CD8-positive, alpha-beta memory T cell (primary cell): ENCODE measurements around the gene LOXHD1. TPM values are rescaled to one million over a fixed set of nuclear protein-coding genes. Genes with fewer than 3 reads are reported as not detected.
A peak's percentile ranks its signal among the peaks of the same experiment; 100 is the strongest.

Source experiments
- CTCF ChIA-PET: fragments of 350-600 bp; sonication (Branson Sonifier 250); formaldehyde crosslinking; loops from one replicate; lab custom pipeline; 2021; ENCODE audit warnings: antibody characterized with exemption; lab: Charles Lee
- POLR2A ChIA-PET: fragments of 350-600 bp; sonication (Branson Sonifier 250); formaldehyde crosslinking; loops from one replicate; lab custom pipeline; 2021; ENCODE audit warnings: antibody characterized with exemption; lab: Charles Lee
- DNase-seq, 5 donors: peaks; one replicate each; pipeline versions ENCODE4 v3.0.0 to v3.0.0-alpha.2; 2020 to 2022; ENCODE audit warnings: mixed read lengths in 1 of 5
- H3K27ac ChIP-seq: one replicate; pipeline ENCODE4 v1.7.0; 2013; ENCODE audit warnings: low read depth, mild to moderate bottlenecking, low read length, moderate library complexity
- H3K27me3 ChIP-seq: 2 replicates; pipeline ENCODE4 v1.7.0; 2013; ENCODE audit warnings: low read length, mild to moderate bottlenecking; ENCODE audit not compliant: insufficient read depth, poor library complexity, severe bottlenecking
- H3K36me3 ChIP-seq: 2 replicates; pipeline ENCODE4 v1.7.0; 2013; ENCODE audit warnings: mild to moderate bottlenecking, low read length, moderate library complexity; ENCODE audit not compliant: insufficient read depth
- H3K4me1 ChIP-seq: 2 replicates; pipeline ENCODE4 v1.7.0; 2013; ENCODE audit warnings: mild to moderate bottlenecking, low read length, moderate library complexity; ENCODE audit not compliant: insufficient read depth
- H3K4me3 ChIP-seq: 2 replicates; pipeline ENCODE4 v1.7.0; 2013; ENCODE audit warnings: mild to moderate bottlenecking, low read length
- H3K9me3 ChIP-seq: 2 replicates; pipeline ENCODE4 v1.7.0; 2013; ENCODE audit warnings: mild to moderate bottlenecking, low read length
- H3K27ac Mint-ChIP-seq, 8 donors: one replicate each; pipeline ENCODE4 v1.8.0; 2020 to 2021; ENCODE audit warnings: mixed read lengths in 8 of 8, mild to moderate bottlenecking in 6 of 8, inconsistent platforms in 3 of 8, moderate library complexity in 3 of 8
- H3K27me3 Mint-ChIP-seq, 2 donors: one replicate each; pipeline ENCODE4 v1.8.0; 2020 to 2021; ENCODE audit warnings: mixed read lengths in 2 of 2, mild to moderate bottlenecking in 1 of 2, moderate library complexity in 1 of 2
- H3K36me3 Mint-ChIP-seq, 3 donors: one replicate each; pipeline ENCODE4 v1.8.0; 2020 to 2021; ENCODE audit warnings: mixed read lengths in 3 of 3, inconsistent platforms in 1 of 3, mild to moderate bottlenecking in 1 of 3
- H3K4me1 Mint-ChIP-seq, 3 donors: one replicate each; pipeline ENCODE4 v1.8.0; 2020 to 2021; ENCODE audit warnings: mixed read lengths in 3 of 3, inconsistent platforms in 1 of 3, mild to moderate bottlenecking in 1 of 3
- H3K4me3 Mint-ChIP-seq, 7 donors: one replicate each; pipeline ENCODE4 v1.8.0; 2020 to 2021; ENCODE audit warnings: mixed read lengths in 7 of 7, mild to moderate bottlenecking in 6 of 7, moderate library complexity in 4 of 7, inconsistent platforms in 2 of 7
- H3K9me3 Mint-ChIP-seq, 5 donors: one replicate each; pipeline ENCODE4 v1.8.0; 2020 to 2022; ENCODE audit warnings: mixed read lengths in 5 of 5, mild to moderate bottlenecking in 3 of 5, moderate library complexity in 2 of 5, inconsistent platforms in 1 of 5
- polyA plus RNA-seq: library from polyadenylated mRNA; unstranded; fragments of 300-500 nt; fragmentation: Illumina TruSeq; gene quantifications from one replicate; pipeline ENCODE4 v1.2.3, GENCODE V29; 2021
- total RNA-seq, 2 experiments: library from RNA; stranded (reverse); gene quantifications; one replicate each; pipeline ENCODE4 v1.2.3, GENCODE V29; 2021

LOXHD1 gene
- total and polyA plus RNA-seq, 3 experiments from 2014 or later: not detected

- no peaks in the 10 kb centered on the region for H3K36me3 ChIP-seq
- H3K27ac ChIP-seq: no peak overlapping the region
- no peaks in the 10 kb centered on the region for H3K4me1 Mint-ChIP-seq
- H3K27me3 Mint-ChIP-seq: peaks cover 2 to 8% of the 10 kb centered on the region in 2 donors
- CTCF ChIA-PET: interaction anchor here (0.9 kb wide), 1 partner anchor 14 kb away, joined by 4 read pairs; no protein-coding TSS in a partner anchor
- no peak overlapping the region for H3K27ac Mint-ChIP-seq
- H3K4me3 Mint-ChIP-seq: no peak overlapping the region
- H3K27me3 ChIP-seq: no peaks in the 10 kb centered on the region
- no peak overlapping the region for H3K4me3 ChIP-seq
- no peak for DNase-seq
- H3K9me3 Mint-ChIP-seq: peaks cover 0 to 2% (median 0%) of the 10 kb centered on the region in 5 donors
- no peaks in the 10 kb centered on the region for H3K4me1 ChIP-seq
- H3K9me3 ChIP-seq: no peaks in the 10 kb centered on the region
- H3K36me3 Mint-ChIP-seq: no peaks in the 10 kb centered on the region
- POLR2A ChIA-PET: no interaction called here
Measured at GRCh38 chr18:46679846-46680598, 23.0 kb upstream of the LOXHD1 start.

DNA sequence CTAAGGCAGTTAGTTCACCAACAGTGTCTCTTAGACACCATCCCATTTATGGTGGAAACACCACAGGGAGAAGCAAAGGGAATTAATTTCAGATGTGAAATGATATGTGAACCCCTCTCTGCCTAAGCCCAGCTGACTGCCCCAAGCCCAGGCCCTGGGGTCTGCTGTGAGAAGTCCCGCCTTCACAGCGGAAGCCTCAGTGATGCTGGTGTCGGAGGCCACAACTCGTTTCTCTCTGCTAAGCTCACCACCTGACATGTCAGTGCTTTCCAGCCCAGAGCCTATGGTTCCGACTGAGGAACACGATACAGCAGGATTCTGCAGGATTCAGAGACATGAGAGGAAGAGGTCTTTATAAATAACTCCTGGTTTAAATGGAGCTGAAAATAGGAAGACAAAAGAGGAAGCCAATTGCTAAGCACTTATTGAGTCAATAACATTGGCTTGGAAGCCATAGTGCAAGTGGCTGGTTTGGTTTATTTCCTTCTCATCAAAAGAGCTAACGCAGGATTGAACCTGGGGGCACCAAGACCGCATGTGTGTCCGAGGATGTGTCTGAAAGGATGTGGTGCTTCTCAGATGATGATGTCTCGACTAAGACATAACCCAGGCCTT, 21.9 kb upstream of the LOXHD1 start:
- H3K27ac Mint-ChIP-seq: no peak overlapping the region
- H3K4me1 Mint-ChIP-seq: no peaks in the 10 kb centered on the region
- Histone ChIP-seq H3K27ac (no peak overlapping the region), H3K9me3 (no peaks in the 10 kb centered on the region), H3K36me3 (no peaks in the 10 kb centered on the region), H3K4me3 (no peak overlapping the region), H3K4me1 (no peaks in the 10 kb centered on the region), H3K27me3 (no peaks in the 10 kb centered on the region)
- peaks cover 4 to 17% of the 10 kb centered on the region in 2 donors for H3K27me3 Mint-ChIP-seq
- no peak overlapping the region for H3K4me3 Mint-ChIP-seq
- ChIA-PET CTCF (interaction anchor here (0.9 to 1.0 kb wide), 2 partner anchors 13 to 22 kb away, joined by 3 to 4 read pairs; partner anchors contain the start of gene LOXHD1), POLR2A (no interaction called here)
- no peaks in the 10 kb centered on the region for H3K36me3 Mint-ChIP-seq
- peaks cover 0 to 2% (median 0%) of the 10 kb centered on the region in 5 donors for H3K9me3 Mint-ChIP-seq
- no peak for DNase-seq

- Histone ChIP-seq H3K27ac (no peak overlapping the region), H3K36me3 (no peaks in the 10 kb centered on the region), H3K27me3 (no peaks in the 10 kb centered on the region), H3K4me1 (no peaks in the 10 kb centered on the region), H3K9me3 (no peaks in the 10 kb centered on the region), H3K4me3 (no peak overlapping the region)
- no peaks in the 10 kb centered on the region for H3K36me3 Mint-ChIP-seq
- H3K27ac Mint-ChIP-seq: no peak overlapping the region
- no peak for DNase-seq
- POLR2A ChIA-PET: no interaction called here
- H3K9me3 Mint-ChIP-seq: peaks cover 0 to 2% (median 0%) of the 10 kb centered on the region in 5 donors
- H3K4me1 Mint-ChIP-seq: peaks cover 0 to under 1% (median 0%) of the 10 kb centered on the region in 3 donors
- H3K4me3 Mint-ChIP-seq: no peak overlapping the region
- CTCF ChIA-PET: no interaction called here
- peaks cover 4 to 17% of the 10 kb centered on the region in 2 donors for H3K27me3 Mint-ChIP-seq
Measured at GRCh38 chr18:46678041-46678440, 21.0 kb upstream of the LOXHD1 start.

DNA sequence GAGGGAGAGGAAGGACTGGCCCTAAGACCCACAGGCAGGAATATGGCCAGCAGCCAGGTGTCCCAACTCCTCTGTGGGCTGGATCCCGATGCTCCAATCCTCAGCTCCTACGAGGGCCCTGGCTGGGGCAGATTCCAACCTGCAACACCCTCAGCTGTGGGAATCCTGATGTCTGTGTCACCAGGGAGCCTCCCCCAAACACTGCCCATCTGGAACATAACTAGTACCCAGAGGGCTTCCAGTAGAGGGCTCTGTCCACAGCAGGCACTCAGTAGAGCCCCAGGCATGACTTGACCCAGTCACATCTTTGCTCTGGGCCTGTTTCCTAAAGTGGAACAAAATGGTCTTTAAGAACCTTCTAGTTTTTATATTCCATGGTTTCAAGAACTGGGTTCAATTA, 20.6 kb upstream of the LOXHD1 start:
- no peak overlapping the region for H3K27ac Mint-ChIP-seq
- H3K36me3 Mint-ChIP-seq: no peaks in the 10 kb centered on the region
- Histone ChIP-seq H3K36me3 (no peaks in the 10 kb centered on the region), H3K27ac (no peak overlapping the region), H3K27me3 (no peaks in the 10 kb centered on the region), H3K9me3 (no peaks in the 10 kb centered on the region), H3K4me1 (peaks cover 4% of the 10 kb centered on the region), H3K4me3 (no peak overlapping the region)
- H3K9me3 Mint-ChIP-seq: peaks cover 0 to 2% (median 0%) of the 10 kb centered on the region in 5 donors
- CTCF ChIA-PET: no interaction called here
- DNase-seq: no peak
- H3K4me3 Mint-ChIP-seq: no peak overlapping the region
- peaks cover 2 to 4% (median 4%) of the 10 kb centered on the region in 3 donors for H3K4me1 Mint-ChIP-seq
- peaks cover 4 to 17% of the 10 kb centered on the region in 2 donors for H3K27me3 Mint-ChIP-seq
- POLR2A ChIA-PET: no interaction called here

GRCh38 chr18:46676182-46676835, 19.3 kb upstream of the LOXHD1 start:
- Mint-ChIP-seq H3K9me3 (peaks cover 0 to 2% (median 0%) of the 10 kb centered on the region in 5 donors), H3K27ac (no peak overlapping the region), H3K4me1 (peaks cover 6 to 11% (median 8%) of the 10 kb centered on the region in 3 donors), H3K36me3 (no peaks in the 10 kb centered on the region), H3K4me3 (no peak overlapping the region), H3K27me3 (peaks cover 4 to 17% of the 10 kb centered on the region in 2 donors)
- H3K27me3 ChIP-seq: no peaks in the 10 kb centered on the region
- no peaks in the 10 kb centered on the region for H3K9me3 ChIP-seq
- H3K27ac ChIP-seq: no peak overlapping the region
- no peaks in the 10 kb centered on the region for H3K36me3 ChIP-seq
- H3K4me1 ChIP-seq: peaks cover 13% of the 10 kb centered on the region
- H3K4me3 ChIP-seq: no peak overlapping the region
- POLR2A ChIA-PET: no interaction called here
- DNase-seq: no peak
- CTCF ChIA-PET: interaction anchor here (0.8 to 2.2 kb wide), 2 partner anchors 13 to 18 kb away, joined by 3 to 6 read pairs; no protein-coding TSS in a partner anchor

- no peak overlapping the region for H3K27ac ChIP-seq
- peaks cover 0 to 2% (median 0%) of the 10 kb centered on the region in 5 donors for H3K9me3 Mint-ChIP-seq
- H3K4me1 Mint-ChIP-seq: peaks cover 6 to 11% (median 10%) of the 10 kb centered on the region in 3 donors
- H3K27me3 ChIP-seq: no peaks in the 10 kb centered on the region
- H3K27me3 Mint-ChIP-seq: peaks cover 4 to 17% of the 10 kb centered on the region in 2 donors
- H3K9me3 ChIP-seq: no peaks in the 10 kb centered on the region
- H3K36me3 ChIP-seq: no peaks in the 10 kb centered on the region
- peaks cover 13% of the 10 kb centered on the region for H3K4me1 ChIP-seq
- no peak for DNase-seq
- POLR2A ChIA-PET: no interaction called here
- CTCF ChIA-PET: interaction anchor here (2.2 kb wide), 1 partner anchor 17 kb away, joined by 6 read pairs; no protein-coding TSS in a partner anchor
- peak overlapping the region in 1 of 8 donors; percentile 12 for H3K27ac Mint-ChIP-seq
- no peak overlapping the region for H3K4me3 Mint-ChIP-seq
- H3K4me3 ChIP-seq: no peak overlapping the region
- no peaks in the 10 kb centered on the region for H3K36me3 Mint-ChIP-seq
Measured at GRCh38 chr18:46675112-46675511, 18.1 kb upstream of the LOXHD1 start.

GRCh38 chr18:46672062-46672970, 15.3 kb upstream of the LOXHD1 start:
- no peaks in the 10 kb centered on the region for H3K36me3 ChIP-seq
- H3K27me3 ChIP-seq: no peaks in the 10 kb centered on the region
- H3K9me3 ChIP-seq: no peaks in the 10 kb centered on the region
- ChIA-PET POLR2A (no interaction called here), CTCF (interaction anchor here (0.9 kb wide), 1 partner anchor 14 kb away, joined by 3 read pairs; no protein-coding TSS in a partner anchor)
- Mint-ChIP-seq H3K27me3 (peaks cover 6 to 17% of the 10 kb centered on the region in 2 donors), H3K4me3 (no peak overlapping the region), H3K27ac (no peak overlapping the region), H3K4me1 (peaks cover 6 to 11% (median 10%) of the 10 kb centered on the region in 3 donors), H3K9me3 (peaks cover 0 to 2% (median 0%) of the 10 kb centered on the region in 5 donors), H3K36me3 (no peaks in the 10 kb centered on the region)
- H3K27ac ChIP-seq: no peak overlapping the region
- H3K4me1 ChIP-seq: peaks cover 13% of the 10 kb centered on the region
- no peak overlapping the region for H3K4me3 ChIP-seq
- peak in 2 of 5 donors; percentile 6 to 65 for DNase-seq
